NCI-H2227 treated with DMSO at 0.1 percent for 48 hours (cell line): ENCODE measurements around the gene SYTL1.
A peak's percentile ranks its signal among the peaks of the same experiment; 100 is the strongest.
"Not testable (repeated sequence)": the region's sequence is repeated elsewhere in the genome, so short reads cannot be mapped to it uniquely, and the experiment has no call there.

Experiments used
- DNase-seq: peaks from one replicate; lab custom pipeline; 2025; lab: John Stamatoyannopoulos, UW

Gene SYTL1

DNA sequence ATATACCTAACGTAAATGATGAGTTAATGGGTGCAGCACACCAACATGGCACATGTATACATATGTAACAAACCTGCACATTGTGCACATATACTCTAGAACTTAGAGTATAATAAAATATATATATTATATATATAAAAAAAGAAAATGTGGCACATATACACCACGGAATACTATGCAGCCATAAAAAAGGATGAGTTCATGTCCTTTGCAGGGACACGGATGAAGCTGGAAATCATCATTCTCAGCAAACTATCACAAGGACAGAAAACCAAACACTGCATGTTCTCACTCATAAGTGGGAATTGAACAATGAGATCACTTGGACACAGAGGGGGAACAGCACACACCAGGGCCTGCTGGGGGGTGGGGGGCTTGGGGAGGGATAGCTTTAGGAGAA is 43.0 kb downstream of the SYTL1 start:
- not testable (repeated sequence) for DNase-seq

DNA sequence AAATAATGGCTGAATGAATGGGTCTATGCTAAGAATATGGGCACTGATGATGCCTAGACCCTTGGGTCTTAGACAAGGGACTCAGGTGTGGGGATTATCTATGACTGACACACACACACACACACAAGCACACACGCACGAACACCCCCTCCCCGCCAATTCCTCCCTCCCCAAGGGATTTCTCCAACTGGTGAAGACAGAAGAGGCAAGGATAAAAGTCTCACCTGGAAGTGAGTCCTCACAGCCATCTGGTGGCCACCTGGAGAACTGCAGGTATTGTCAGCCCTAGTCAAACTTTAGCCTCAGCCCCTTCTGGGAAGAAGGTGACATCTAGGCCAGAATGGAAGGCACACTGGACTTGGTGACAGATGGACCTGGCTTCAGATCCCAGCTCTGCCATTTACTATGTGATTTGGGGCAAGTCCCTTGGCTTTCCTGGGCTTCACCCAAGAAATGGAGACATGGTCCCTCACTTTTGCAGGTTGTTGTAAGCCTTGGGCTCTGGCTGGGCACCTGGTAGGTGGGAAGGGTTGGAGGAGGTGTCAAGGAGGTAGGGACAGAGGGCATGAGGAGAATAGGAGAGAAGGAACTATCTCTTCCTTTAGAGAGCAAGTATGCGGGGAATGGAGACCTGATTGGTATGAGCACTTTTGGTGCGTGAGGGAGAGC is 46.6 kb downstream of the SYTL1 start:
- peak; percentile 37 for DNase-seq

DNA sequence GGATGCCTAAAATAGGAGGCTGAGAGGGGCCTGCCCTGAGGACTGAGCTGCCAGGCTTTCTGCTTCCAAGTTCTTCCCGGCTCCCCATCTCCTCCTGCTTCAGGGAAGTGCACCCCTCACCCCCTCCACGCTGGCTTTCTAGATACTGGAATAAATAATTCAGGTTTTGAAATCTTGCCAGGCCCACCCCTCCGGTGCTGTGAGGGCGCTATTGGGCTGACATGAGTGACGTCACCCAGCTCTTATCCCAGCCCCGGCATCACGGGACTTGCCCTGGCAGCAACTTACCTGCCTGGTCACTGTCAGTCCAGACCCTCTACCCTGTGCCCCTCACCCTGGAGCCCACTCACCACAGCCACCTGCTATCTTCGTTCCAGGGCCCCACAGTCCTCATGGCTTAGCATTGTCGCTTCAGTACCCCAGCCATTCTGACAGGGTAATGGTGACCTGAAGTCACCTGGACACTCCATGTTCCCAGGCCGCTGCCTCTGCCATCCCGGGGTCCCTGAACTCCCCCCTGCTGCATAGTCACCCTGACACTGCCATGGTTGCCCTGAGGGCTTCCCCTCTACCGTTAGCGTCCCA is 49.8 kb downstream of the SYTL1 start:
- peak; percentile 69 for DNase-seq

DNA sequence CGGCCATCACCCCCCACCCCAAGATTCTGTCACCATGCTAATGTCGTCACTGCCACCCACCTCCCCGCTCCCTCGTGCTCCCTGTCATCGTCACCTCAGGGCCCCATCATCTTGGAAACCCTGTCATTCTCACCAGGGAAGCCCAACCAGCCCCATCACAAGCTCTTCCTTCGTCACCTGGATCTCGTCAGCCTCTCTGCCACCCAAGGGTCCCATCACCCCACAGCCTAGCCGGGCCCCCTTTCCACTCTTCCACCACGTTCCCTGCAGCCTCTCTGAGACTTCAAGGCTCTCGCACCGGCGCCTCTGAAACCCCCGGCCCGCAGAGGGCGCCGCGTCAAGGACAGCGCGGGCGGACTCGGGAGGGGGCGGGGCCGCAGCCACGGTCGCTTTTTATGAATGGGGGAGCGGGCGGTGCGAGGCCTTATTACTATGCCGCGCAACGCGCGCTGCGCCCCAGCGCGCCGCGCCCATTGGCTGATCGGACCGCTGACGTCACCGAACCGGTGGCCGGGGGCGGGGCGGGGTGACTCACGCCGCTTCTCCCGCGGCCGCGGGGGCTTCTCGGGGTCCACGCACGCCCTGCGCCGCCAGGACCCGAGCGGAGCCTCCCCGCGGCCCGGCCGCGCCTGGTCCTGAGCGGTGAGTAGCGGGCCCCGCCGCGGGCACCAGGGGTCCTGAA is 50.4 kb downstream of the SYTL1 start, which contains the start of gene GPR3:
Gene GPR3, plus strand, starts transcription at position 527 of the 682 bp plus-strand sequence. CDS start 1,177 bp downstream, outside the sequence.
- DNase-seq: peak; percentile 95

DNA sequence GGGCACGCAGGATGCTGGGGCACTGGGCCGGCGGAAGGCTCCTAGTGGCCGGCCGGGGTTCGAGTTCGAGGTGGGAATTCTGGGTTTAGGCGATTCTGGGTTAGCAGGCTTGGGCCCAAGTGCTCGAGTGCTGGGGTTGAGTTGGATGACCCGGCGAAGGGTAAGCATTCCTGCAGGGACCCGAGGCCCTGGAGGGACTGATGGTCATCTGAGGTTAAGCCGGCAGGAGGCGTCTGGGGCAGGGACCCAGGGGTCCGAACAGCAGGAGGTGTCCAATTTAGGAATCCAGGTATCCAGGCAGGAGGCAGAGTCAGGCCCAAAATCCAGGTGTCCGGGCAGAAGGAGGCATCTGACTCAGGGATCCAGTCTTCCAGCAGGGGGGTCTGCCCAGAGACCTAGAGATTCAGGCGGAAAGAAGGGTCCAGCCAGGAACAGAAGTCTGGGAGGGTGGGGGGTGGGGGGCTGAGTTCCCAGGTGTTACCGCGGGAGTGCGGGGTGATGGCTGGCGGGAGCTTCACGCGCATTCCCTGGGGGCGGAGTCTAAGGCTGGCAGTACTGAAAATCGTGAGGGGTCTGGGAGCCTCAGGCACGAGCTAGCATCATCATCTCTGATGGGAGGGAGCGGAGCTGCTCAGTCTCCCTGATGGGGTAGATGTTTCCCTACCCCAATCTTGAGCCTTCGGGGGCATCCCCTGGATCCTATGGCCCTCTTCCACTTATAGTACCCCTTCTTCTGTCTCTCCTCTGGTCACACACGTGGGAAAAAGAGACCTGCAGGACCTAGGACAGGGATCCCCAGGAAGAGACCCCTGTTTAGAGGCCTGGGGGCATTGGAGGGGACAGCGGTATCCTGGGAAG is 51.2 kb downstream of the SYTL1 start:
- DNase-seq: no peak

DNA sequence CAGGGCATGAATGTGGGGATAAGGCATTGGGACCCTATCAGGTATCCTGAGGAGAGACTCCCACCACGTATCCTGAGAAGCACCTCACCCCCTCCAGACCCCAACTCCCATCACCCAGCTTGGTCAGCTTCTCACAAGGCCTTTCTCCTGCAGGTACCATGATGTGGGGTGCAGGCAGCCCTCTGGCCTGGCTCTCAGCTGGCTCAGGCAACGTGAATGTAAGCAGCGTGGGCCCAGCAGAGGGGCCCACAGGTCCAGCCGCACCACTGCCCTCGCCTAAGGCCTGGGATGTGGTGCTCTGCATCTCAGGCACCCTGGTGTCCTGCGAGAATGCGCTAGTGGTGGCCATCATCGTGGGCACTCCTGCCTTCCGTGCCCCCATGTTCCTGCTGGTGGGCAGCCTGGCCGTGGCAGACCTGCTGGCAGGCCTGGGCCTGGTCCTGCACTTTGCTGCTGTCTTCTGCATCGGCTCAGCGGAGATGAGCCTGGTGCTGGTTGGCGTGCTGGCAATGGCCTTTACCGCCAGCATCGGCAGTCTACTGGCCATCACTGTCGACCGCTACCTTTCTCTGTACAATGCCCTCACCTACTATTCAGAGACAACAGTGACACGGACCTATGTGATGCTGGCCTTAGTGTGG is 51.9 kb downstream of the SYTL1 start:
- DNase-seq: no peak

DNA sequence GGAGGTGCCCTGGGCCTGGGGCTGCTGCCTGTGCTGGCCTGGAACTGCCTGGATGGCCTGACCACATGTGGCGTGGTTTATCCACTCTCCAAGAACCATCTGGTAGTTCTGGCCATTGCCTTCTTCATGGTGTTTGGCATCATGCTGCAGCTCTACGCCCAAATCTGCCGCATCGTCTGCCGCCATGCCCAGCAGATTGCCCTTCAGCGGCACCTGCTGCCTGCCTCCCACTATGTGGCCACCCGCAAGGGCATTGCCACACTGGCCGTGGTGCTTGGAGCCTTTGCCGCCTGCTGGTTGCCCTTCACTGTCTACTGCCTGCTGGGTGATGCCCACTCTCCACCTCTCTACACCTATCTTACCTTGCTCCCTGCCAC is 52.4 kb downstream of the SYTL1 start:
- no peak for DNase-seq

DNA sequence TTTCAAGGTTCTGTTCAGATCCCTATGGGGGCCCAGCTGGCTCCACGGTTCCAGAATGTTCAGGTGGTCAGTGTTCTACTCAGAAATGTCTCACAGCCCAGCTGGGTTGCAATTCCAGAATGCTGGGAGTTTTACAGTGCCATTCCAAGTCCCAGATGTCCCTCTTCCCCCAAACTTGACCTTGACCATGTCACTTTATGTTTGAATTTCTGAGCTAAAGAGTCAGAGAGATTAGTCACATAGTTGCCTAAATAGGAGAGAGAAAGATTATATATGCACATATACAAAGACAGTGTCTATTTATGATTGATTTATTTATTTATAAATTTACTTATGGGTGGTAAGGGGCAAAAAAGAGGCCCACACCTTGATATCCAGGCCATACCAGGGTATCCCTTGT is 53.1 kb downstream of the SYTL1 start:
- DNase-seq: no peak

DNA sequence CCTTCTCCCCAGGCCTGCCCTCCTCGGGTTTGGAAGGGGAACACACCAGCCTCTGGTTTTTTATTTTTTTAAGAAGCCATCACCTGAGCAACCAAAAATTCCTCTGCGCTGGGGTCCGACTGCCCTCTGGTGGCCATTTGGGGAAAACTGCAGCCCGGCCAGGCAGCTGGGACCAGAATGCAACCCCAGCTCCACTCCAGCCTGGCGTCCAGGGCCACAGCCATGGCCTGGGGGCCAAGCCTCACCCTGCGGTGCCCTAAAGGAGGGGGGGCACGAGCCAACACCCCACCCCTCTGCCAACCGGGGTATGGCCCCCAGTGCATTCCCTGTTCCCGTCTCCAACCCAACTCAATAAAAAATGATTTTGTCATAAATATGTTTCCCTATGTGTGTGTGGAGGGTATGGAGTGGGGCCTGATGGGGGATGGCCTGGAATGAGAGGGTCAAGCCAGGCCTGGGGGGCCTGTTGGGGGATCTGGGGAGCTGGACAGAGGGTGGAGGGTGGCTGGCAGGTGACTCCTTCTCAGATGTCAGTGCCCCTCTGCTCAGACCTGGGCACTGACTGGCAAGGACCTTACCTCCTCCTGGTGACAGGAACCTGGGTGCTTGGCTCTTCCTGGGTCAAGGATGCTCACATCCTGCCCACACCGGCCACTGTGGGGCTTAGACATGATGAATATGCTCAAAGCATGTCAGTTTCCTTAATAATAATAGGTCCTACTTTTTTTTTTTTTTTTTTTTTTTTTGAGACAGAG is 53.8 kb downstream of the SYTL1 start:
- DNase-seq: peak; percentile 48

DNA sequence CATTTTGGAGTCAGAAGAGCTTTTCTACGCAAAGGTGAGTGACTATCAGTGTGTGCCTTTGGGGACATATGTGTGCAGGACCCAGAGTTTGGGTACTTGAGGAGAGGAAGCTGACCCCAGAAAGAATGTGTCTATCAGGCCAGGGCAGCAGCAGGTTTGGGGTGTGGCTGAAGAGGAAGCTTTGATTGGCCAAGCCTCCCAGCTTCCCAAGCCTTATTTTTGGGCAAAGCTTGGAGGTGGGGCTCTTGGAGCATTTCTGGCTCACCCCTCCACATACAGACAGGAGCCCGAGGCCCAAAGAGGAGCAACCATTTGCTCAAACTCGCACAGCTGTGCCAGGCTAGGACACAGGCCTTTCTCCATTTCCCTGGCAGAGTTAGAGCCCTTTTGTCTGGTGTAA is 55.3 kb downstream of the SYTL1 start:
- DNase-seq: no peak

DNA sequence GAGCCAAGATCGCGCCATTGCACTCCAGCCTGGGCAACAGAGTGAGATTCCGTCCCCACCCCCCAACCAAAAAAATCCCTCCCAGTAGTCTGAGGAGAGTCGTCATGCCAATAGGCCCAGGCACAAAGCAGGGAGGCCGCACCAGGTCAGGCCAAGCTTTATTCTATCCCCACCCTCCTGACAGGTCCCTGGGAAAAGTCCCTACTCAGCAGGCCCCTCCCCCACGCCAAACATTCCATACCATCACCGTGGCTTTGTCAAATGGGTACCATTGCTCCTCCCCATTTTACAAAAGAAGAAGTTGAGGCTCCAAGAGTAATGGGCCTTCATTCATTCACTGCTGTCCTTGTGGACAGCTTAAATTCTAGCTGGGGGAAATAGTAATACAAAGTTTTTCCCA is 55.9 kb downstream of the SYTL1 start:
- no peak for DNase-seq

DNA sequence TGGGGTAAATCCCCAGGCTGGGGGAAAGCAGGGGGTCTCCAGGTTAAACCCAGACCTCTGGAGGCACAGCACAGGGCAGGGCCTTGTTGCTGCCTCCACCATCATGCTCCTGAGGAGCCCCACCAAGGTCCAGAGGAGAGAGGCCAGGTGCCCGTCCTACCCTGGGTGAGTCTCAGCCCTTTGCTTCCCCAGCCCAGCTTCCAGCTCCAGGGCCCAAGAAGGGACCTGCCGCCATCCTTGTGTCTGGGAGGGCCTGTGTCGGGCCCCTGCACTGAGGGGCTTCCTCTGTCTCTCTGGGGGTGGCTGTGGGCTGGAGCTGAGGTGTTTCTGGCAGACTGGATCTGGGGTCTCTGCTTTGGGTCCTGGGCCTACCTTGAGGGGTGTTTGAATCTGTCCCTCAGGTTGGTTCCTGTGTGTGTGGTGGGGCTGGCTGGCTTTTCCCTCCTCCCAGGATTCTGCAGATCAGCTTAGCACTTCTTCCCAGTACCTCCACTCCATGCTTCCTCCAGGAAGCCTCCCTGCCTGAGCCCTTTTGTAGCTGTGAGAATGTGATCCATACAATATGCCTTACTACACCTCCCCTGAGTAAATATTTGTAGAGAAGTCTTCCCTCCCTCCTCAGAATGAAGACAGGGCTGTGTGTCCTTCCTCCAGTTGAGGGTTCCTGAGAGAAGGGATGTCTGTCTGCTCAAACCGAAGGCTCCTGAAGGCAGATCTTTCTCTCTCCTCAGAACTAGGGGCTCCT is 56.8 kb downstream of the SYTL1 start:
- DNase-seq: no peak

DNA sequence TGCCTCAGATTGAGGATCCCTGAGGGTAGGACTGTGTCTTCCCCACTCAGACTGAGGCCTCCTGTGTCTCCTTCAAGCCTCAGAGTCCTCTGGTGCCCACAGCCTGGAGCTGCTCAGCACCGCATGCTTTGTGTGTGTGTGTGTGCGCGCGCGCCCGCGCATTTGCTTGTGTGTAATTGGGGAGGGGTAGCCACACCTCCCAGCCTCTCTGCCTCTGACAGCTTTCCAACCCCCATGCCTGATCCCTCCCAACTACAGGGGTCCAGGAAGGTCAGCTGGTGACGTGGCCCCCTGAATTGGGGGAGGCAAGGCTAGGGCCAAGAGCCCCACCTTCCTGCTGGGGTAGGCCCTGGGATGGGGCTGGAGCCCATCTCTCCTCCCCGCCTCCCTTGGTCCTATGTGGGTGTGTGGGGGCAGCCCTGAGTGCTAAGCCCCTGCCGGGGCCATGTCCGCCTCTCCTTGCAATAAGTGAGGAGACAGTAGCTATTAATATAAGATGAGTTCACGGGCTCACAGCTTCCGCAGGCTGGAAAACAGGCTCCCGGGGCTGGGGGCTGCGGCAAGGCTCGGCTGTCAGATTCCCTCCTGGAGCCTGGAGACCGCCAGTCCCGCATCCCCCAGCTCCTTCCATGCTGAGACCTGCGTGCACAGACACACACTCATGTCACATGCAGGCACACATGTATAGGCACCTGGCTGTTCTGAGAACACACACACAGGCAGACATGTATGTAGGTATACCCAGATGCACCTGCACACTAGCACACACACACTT is 57.6 kb downstream of the SYTL1 start:
- DNase-seq: peak; percentile 90

DNA sequence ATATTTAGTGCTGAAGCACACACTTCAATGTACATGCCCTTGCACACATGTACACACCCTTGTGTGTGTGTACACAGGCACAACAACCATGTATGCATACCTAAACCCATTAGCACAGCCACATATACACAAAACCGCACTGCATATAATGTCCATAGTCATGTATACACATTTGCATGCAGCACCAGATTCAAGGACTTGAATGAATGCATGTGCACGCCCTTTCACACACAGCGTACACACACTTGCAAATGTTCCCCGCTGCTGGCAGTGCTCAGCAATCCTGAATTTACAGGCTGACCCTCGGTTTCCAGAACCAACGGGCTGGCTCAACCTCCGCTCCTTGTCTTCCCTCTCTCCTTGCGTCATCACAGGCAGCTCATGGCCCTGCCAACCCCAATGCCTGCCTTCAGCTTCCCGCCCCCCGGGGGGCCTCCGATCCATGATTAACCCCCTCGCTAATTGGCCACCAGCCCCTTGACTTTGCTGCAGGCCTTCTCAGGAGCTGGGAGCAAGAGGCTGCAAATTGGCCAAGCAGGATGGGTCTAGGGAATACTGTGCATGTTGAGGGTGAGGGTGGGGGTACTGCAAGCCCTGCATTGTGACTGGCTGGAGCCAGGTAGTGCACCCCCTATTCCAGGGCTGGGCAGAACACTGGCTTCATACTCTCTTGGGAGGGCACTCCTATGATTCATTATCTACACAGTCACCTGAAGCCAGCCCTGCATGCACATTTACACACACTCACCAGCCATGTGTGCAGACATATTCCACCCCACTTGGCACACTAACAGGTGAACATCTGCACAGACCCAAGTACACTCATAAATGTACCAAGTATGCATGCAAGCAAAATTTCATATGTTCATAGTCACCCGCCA is 58.5 kb downstream of the SYTL1 start:
- no peak for DNase-seq

DNA sequence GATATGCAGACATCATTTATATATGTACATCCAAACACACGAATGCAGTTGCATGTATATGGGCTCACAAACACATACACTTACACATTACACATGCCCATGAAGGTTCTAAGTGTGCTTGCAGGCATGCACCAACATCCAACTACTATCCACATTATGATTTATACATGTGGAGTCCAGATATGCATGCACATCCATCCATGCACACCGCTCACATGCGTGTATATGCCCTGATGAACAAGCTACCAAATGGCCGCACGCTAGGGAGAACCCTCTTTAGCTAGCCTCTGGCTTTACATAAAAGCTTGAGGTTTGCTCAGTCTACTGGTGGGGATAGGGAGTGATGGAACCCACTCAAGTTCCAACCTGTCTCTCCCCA is 59.1 kb downstream of the SYTL1 start:
- DNase-seq: no peak

DNA sequence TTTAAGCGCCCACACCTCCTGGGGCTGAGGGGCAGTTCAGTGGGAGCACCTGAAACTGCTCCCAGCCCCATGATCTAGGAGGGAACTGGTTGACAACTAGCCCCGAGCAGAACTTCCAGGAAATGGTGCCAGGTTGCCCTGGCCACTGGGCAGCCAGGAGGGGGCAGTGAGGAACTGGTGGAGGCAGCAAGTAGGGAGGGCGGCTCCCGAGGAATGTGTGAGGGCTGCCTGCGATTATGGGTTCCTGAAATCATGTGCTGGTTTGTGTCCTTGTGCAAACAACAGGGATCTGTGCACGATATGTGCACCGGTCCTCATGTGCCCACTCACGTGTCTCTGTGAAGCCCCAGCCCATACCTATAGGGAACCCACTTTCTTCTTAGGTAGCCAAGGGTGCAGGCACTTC is 60.5 kb downstream of the SYTL1 start:
- no peak for DNase-seq

DNA sequence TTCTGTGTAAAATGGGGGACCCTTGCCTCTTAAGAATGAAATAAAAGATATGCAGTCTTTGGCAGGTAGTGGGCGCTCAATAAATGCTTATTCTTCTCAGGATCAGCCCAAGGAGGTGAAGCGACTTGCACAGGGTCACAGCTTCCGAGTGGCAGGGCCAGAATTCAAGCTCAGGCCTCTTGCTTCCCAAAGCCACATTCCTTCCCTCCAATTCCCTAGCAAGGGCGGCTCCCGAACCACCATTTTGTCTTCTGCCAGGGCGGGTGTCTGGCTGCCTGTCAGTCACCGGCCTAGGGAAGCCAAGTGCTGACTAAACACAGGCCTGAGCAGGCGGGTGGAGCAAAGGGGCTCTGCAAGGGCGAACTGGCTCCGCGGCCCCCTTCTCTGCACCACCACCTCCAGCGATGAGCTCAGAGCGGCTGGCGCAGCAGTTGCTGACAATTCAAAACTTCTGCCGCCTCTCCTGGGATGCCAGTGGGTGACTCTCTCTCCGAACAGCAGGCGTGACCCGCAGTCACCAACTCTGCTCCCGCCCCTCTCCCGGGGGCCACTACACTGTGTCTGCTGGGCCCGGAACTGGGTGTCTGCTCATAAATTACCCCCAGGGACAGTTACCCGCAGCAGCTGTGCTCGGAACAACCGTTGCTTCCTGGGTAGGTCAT is 61.4 kb downstream of the SYTL1 start:
- DNase-seq: peak; percentile 51
